ENCODE data around the gene NOTCH3.

Gene NOTCH3

GRCh38 chr19:15213715-15214381 lies 13.1 kb upstream of the NOTCH3 start:
- Histone ChIP-seq H3K4me3 (ENCODE audit: severe bottlenecking) (no peak overlapping the region), H3K27ac (ENCODE audit: poor library complexity, severe bottlenecking) (no peak overlapping the region), H3K27me3 (ENCODE audit: insufficient read depth, poor library complexity, severe bottlenecking) (no peaks in the 10 kb centered on the region), H3K4me1 (ENCODE audit: insufficient read depth, poor library complexity, severe bottlenecking) (no peaks in the 10 kb centered on the region), H3K36me3 (ENCODE audit: low read depth) (no peaks in the 10 kb centered on the region), H3K9me3 (ENCODE audit: severe bottlenecking) (no peaks in the 10 kb centered on the region)
- DNase-seq (ENCODE audit: low spot score) (no peak), ATAC-seq (ENCODE audit: low read depth) (no peak)
- no peak for TF ChIP-seq CTCF (IDR thresholded peaks at IDR 0.05; ENCODE audit: poor library complexity, severe bottlenecking)

DNA sequence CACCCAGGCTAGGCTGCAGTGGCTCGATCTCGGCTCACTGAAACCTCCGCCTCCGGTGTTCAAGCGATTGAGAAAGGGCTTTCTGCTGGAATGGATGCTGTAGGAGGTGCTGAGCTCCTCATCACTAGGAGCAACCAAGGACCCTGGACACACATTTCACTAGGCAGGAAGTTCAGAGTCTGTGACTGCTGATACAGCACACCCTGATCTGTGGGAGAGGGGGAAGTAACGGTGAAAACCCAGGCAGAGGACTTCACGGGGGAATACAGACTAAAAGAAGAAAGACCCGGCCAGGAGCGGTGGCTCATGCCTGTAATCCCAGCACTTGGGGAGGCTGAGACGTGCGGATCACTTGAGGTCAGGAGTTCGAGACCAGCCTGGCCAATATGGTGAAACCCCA lies 11.9 kb upstream of the NOTCH3 start:
- Histone ChIP-seq H3K4me1 (ENCODE audit: insufficient read depth, poor library complexity, severe bottlenecking) (no peaks in the 10 kb centered on the region), H3K27me3 (ENCODE audit: insufficient read depth, poor library complexity, severe bottlenecking) (no peaks in the 10 kb centered on the region), H3K9me3 (ENCODE audit: severe bottlenecking) (no peaks in the 10 kb centered on the region), H3K27ac (ENCODE audit: poor library complexity, severe bottlenecking) (no peak overlapping the region), H3K4me3 (ENCODE audit: severe bottlenecking) (no peak overlapping the region), H3K36me3 (ENCODE audit: low read depth) (no peaks in the 10 kb centered on the region)
- DNase-seq (ENCODE audit: low spot score) (no peak), ATAC-seq (ENCODE audit: low read depth) (no peak)
- no peak for TF ChIP-seq CTCF (IDR thresholded peaks at IDR 0.05; ENCODE audit: poor library complexity, severe bottlenecking)

DNA sequence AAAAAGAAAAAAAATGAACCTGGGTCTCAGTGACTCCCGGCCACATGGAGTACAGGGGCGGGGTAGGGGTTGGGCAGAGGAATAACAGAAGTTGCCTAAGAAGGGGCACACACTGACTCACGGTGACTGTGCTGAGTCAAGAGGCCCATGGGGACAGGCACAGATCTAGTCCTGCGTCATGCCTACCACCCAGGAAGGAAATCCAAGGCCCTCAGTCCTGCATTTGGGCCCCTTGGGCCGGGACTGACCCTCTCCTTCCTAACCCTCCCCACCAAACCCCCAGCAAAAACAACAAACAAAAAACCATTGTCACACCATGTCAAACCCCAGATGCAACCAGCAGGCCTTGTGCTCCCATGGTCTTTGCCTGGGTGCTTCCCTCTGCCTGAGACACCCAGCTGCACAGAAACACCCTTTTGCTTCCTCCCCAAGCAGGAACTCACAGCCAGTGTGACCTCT lies 9.6 kb upstream of the NOTCH3 start:
- TF ChIP-seq CTCF (IDR thresholded peaks at IDR 0.05; ENCODE audit: poor library complexity, severe bottlenecking): no peak
- Histone ChIP-seq H3K4me1 (ENCODE audit: insufficient read depth, poor library complexity, severe bottlenecking) (no peaks in the 10 kb centered on the region), H3K27me3 (ENCODE audit: insufficient read depth, poor library complexity, severe bottlenecking) (no peaks in the 10 kb centered on the region), H3K27ac (ENCODE audit: poor library complexity, severe bottlenecking) (no peak overlapping the region), H3K4me3 (ENCODE audit: severe bottlenecking) (no peak overlapping the region), H3K9me3 (ENCODE audit: severe bottlenecking) (no peaks in the 10 kb centered on the region), H3K36me3 (ENCODE audit: low read depth) (no peaks in the 10 kb centered on the region)
- DNase-seq (ENCODE audit: low spot score) (no peak), ATAC-seq (ENCODE audit: low read depth) (peak; percentile 96)

GRCh38 chr19:15201374-15202023 lies 704 bp upstream of the NOTCH3 start:
- Histone ChIP-seq H3K4me3 (ENCODE audit: severe bottlenecking) (no peak overlapping the region), H3K27me3 (ENCODE audit: insufficient read depth, poor library complexity, severe bottlenecking) (peaks cover 14% of the 10 kb centered on the region), H3K4me1 (ENCODE audit: insufficient read depth, poor library complexity, severe bottlenecking) (no peaks in the 10 kb centered on the region), H3K36me3 (ENCODE audit: low read depth) (no peaks in the 10 kb centered on the region), H3K9me3 (ENCODE audit: severe bottlenecking) (no peaks in the 10 kb centered on the region), H3K27ac (ENCODE audit: poor library complexity, severe bottlenecking) (no peak overlapping the region)
- DNase-seq (ENCODE audit: low spot score): no peak
- TF ChIP-seq CTCF (IDR thresholded peaks at IDR 0.05; ENCODE audit: poor library complexity, severe bottlenecking): no peak
- no peak for ATAC-seq (ENCODE audit: low read depth)
